A549 (cell line): ENCODE data around the gene THBS2. TPM values are rescaled to one million over a fixed set of nuclear protein-coding genes. Genes with fewer than 3 reads are reported as not detected.
"Not testable (repeated sequence)": the region's sequence is repeated elsewhere in the genome, so short reads cannot be mapped to it uniquely, and the experiment has no call there.

Source experiments
- ATAC-seq, 2 experiments: fragments of 200-7000 bp in 1 of 2; fragments of >200 bp in 1 of 2; cut with Nextera tagmentation in 1 of 2; cut with Tn5 transposase in 1 of 2; 3 replicates each; pipeline versions ENCODE4 v1.8.0 to v1.9.1; 2018 to 2020; ENCODE audit warnings: mild to moderate bottlenecking in 1 of 2, moderate library complexity in 1 of 2
- CTCF ChIA-PET: fragments of 300-600 bp; sonication (Branson Sonifier 250); formaldehyde crosslinking; extraction: SDS; loops from one replicate; lab custom pipeline; 2021; ENCODE audit warnings: antibody characterized with exemption, inconsistent platforms; lab: Yijun Ruan, JAX
- POLR2A ChIA-PET: fragments of 350-600 bp; formaldehyde crosslinking; extraction: SDS; loops from one replicate; lab custom pipeline; 2021; ENCODE audit warnings: antibody characterized with exemption, inconsistent platforms; lab: Yijun Ruan, JAX
- DNase-seq, 2 experiments: peaks; one replicate each; pipeline versions ENCODE4 v3.0.0 to v3.0.0-alpha.2; 2011 to 2016; ENCODE audit warnings: low read depth in 1 of 2, low spot score in 1 of 2
- FAIRE-seq: peaks from 2 replicates; lab custom pipeline; 2011; peaks lifted over from hg19 to GRCh38; lab: Jason Lieb, UNC
- H3K27ac ChIP-seq, 2 experiments: fragments of >200 bp; sonication (Bioruptor Twin); formaldehyde crosslinking; 3 replicates each; pipeline ENCODE4 v1.5.1; 2016 to 2017
- H3K4me1 ChIP-seq: fragments of >200 bp; sonication (Bioruptor Twin); formaldehyde crosslinking; 3 replicates; pipeline ENCODE4 v1.6.1; 2016
- H3K4me2 ChIP-seq: fragments of >200 bp; sonication (Bioruptor Twin); formaldehyde crosslinking; 3 replicates; pipeline ENCODE4 v1.6.1; 2016
- H3K4me3 ChIP-seq: fragments of >200 bp; sonication (Bioruptor Twin); formaldehyde crosslinking; 3 replicates; pipeline ENCODE4 v1.5.1; 2016
- H3K9me3 ChIP-seq: fragments of >200 bp; sonication (Bioruptor Twin); formaldehyde crosslinking; 3 replicates; pipeline ENCODE4 v1.6.1; 2016
- CBX2 ChIP-seq: fragments of 200-600 bp; sonication (generic); IDR thresholded peaks from 2 replicates; pipeline ENCODE4 v1.6.1; 2016; ENCODE audit warnings: low read depth, mild to moderate bottlenecking, borderline replicate concordance
- EHF ChIP-seq: fragments of 250-450 bp; sonication (Bioruptor Pico); IDR thresholded peaks from 2 replicates; pipeline ENCODE4 v1.5.0; 2020; ENCODE audit warnings: mild to moderate bottlenecking
- ELK1 ChIP-seq: fragments of 150-350 bp; IDR thresholded peaks from 2 replicates; pipeline ENCODE4 v1.6.1; 2014; ENCODE audit warnings: low read depth, mild to moderate bottlenecking, low read length
- EP300 ChIP-seq, 2 experiments: fragments of >200 bp; sonication (Bioruptor Twin); formaldehyde crosslinking; IDR thresholded peaks; 2 replicates in 1 of 2; 3 replicates in 1 of 2; pipeline ENCODE4 v1.6.1; 2016 to 2017
- FOSB ChIP-seq: fragments of 250-450 bp; sonication (Bioruptor Pico); IDR thresholded peaks from 2 replicates; pipeline ENCODE4 v1.5.0; 2020; ENCODE audit warnings: mild to moderate bottlenecking, moderate library complexity
- FOSL2 ChIP-seq, 2 experiments: fragments of 450-650 bp in 1 of 2; fragments of >200 bp in 1 of 2; sonication (Bioruptor Twin) in 1 of 2; formaldehyde crosslinking; IDR thresholded peaks; 2 replicates each; pipeline versions ENCODE4 v1.5.0 to v1.6.1; 2016 to 2020; ENCODE audit warnings: mild to moderate bottlenecking in 1 of 2, moderate library complexity in 1 of 2
- GATA3 ChIP-seq: IDR thresholded peaks from 2 replicates; pipeline ENCODE4 v1.6.1; 2012; ENCODE audit warnings: borderline replicate concordance
- HES2 ChIP-seq: fragments of >200 bp; sonication (Bioruptor Twin); formaldehyde crosslinking; IDR thresholded peaks from 2 replicates; pipeline ENCODE4 v1.6.1; 2016
- HOXB13 ChIP-seq: fragments of 250-450 bp; sonication (Bioruptor Pico); IDR thresholded peaks from 2 replicates; pipeline ENCODE4 v1.5.0; 2020; ENCODE audit warnings: low read depth, mild to moderate bottlenecking, moderate library complexity
- HOXB5 ChIP-seq: fragments of 250-450 bp; sonication (Bioruptor Pico); IDR thresholded peaks from 2 replicates; pipeline ENCODE4 v1.5.0; 2020; ENCODE audit warnings: mild to moderate bottlenecking, moderate library complexity
- KDM1A ChIP-seq: fragments of 200-600 bp; sonication (generic); IDR thresholded peaks from 2 replicates; pipeline ENCODE4 v1.6.1; 2016; ENCODE audit warnings: low read depth, mild to moderate bottlenecking
- MAX ChIP-seq: IDR thresholded peaks from 2 replicates; pipeline ENCODE4 v1.6.1; 2012
- NFE2L2 ChIP-seq: fragments of 150-350 bp; conservative IDR thresholded peaks from 2 replicates; pipeline ENCODE4 v1.6.1; 2014; ENCODE audit warnings: low read length
- PBX3 ChIP-seq: IDR thresholded peaks from 2 replicates; pipeline ENCODE4 v1.6.1; 2012
- POLR2AphosphoS2 ChIP-seq: conservative IDR thresholded peaks from 2 replicates; pipeline ENCODE4 v1.6.1; 2012; ENCODE audit warnings: low read length, improper control_type of control experiment, inconsistent platforms
- RARB ChIP-seq: fragments of 250-450 bp; sonication (Bioruptor Pico); IDR thresholded peaks from 2 replicates; pipeline ENCODE4 v1.8.0; 2021; ENCODE audit warnings: mild to moderate bottlenecking, moderate library complexity
- RFX5 ChIP-seq: fragments of 450-650 bp; IDR thresholded peaks from 2 replicates; pipeline ENCODE4 v1.7.1; 2014; ENCODE audit warnings: antibody characterized with exemption, mild to moderate bottlenecking, moderate library complexity
- ZNF302 ChIP-seq: fragments of 250-450 bp; sonication (Bioruptor Pico); IDR thresholded peaks from 2 replicates; pipeline ENCODE4 v1.9.0; 2021; ENCODE audit warnings: inconsistent platforms, mild to moderate bottlenecking, moderate library complexity
- WGBS: methylation state at CpG from one replicate; pipeline ENCODE4 v1.1.6; 2017; ENCODE audit errors: missing lambda C conversion rate; 5-methylcytosine and 5-hydroxymethylcytosine counted together
- polyA plus RNA-seq, 4 experiments: library from polyadenylated mRNA; depleted of rRNA in 3 of 4; stranded (reverse); fragments of >200 nt; fragmentation: RNase III in 1 of 4; extraction: RNeasy Plus Mini Kit Qiagen cat#74134 plus additional on column Dnase treatment in 1 of 4; gene quantifications; 2 replicates in 3 of 4; 3 replicates in 1 of 4; pipeline ENCODE4 v1.2.3, GENCODE V29; 2011 to 2017

The THBS2 gene
- polyA plus RNA-seq, 2 of the 4 experiments (the other 2 are of a cell fraction), result 0.01 to 0.06 TPM

- DNase-seq (no peak), ATAC-seq (no peak), FAIRE-seq (no peak)
- Histone ChIP-seq H3K27ac (no peak overlapping the region), H3K4me3 (no peak overlapping the region), H3K9me3 (peaks cover 8% of the 10 kb centered on the region; the same call in 2 of the 3 replicates), H3K4me1 (no peaks in the 10 kb centered on the region), H3K4me2 (no peak overlapping the region)
- ChIA-PET CTCF (no interaction called here), POLR2A (no interaction called here)
- TF ChIP-seq HOXB5 (CRISPR knock-in tag) (no peak), NFE2L2 (no peak), CBX2 (no peak), FOSB (no peak), POLR2AphosphoS2 (no peak), EHF (CRISPR knock-in tag) (no peak), ZNF302 (no peak), RARB (CRISPR knock-in tag) (no peak), PBX3 (no peak), KDM1A (no peak), RFX5 (no peak), FOSL2 (IDR thresholded peaks at IDR 0.05) (no peak), FOSL2 (CRISPR knock-in tag; IDR thresholded peaks at IDR 0.05) (no peak)
These were observed 48.6 kb upstream of the THBS2 start for GRCh38 chr6:169302255-169302654.

- POLR2A ChIA-PET, result no interaction called here
- ATAC-seq, result no peak
- DNase-seq, result no peak
- TF ChIP-seq MAX (no peak), HES2 (no peak), EP300 (IDR thresholded peaks at IDR 0.05) (no peak)
- TF ChIP-seq, all 56 proteins: peak for 0
- CTCF ChIA-PET, result no interaction called here
- no peak overlapping the region for H3K27ac ChIP-seq
- H3K4me1 ChIP-seq, result no peaks in the 10 kb centered on the region
- no peak overlapping the region for H3K4me3 ChIP-seq
- no peak overlapping the region for H3K4me2 ChIP-seq
- no peak for FAIRE-seq
- WGBS, result 80% methylated on average over 4 of the region's 4 CpGs
- peaks cover 8% of the 10 kb centered on the region; the same call in 2 of the 3 replicates for H3K9me3 ChIP-seq
These were observed 47.3 kb upstream of the THBS2 start for GRCh38 chr6:169300916-169301315.

- H3K4me1 ChIP-seq, H3K27ac ChIP-seq, H3K4me2 ChIP-seq, FAIRE-seq, CTCF ChIA-PET, POLR2A ChIA-PET, H3K4me3 ChIP-seq, ATAC-seq, DNase-seq: not testable (repeated sequence)
- 60% methylated on average over 1 of the region's 1 CpG for WGBS
- peaks cover 20% of the 10 kb centered on the region; the same call in 2 of the 3 replicates for H3K9me3 ChIP-seq
These were observed 45.0 kb upstream of the THBS2 start for GRCh38 chr6:169298626-169299025.

- FAIRE-seq (no peak), ATAC-seq (no peak), DNase-seq (no peak)
- CTCF ChIA-PET, result no interaction called here
- POLR2A ChIA-PET, result no interaction called here
- H3K4me3 ChIP-seq, result no peak overlapping the region
- H3K27ac ChIP-seq, result peak overlapping the region in 1 of 2 experiments; percentile 56; a peak in 3 of 6 replicates
- no peak overlapping the region for H3K4me2 ChIP-seq
- peaks cover 17% of the 10 kb centered on the region for H3K4me1 ChIP-seq
- WGBS, result 86% methylated on average over 6 of the region's 6 CpGs
- TF ChIP-seq FOSB (no peak), GATA3 (no peak), HOXB13 (CRISPR knock-in tag) (no peak)
- H3K9me3 ChIP-seq, result peaks cover 20% of the 10 kb centered on the region; the same call in 2 of the 3 replicates
These were observed 43.0 kb upstream of the THBS2 start for GRCh38 chr6:169296622-169297021.

GRCh38 chr6:169296170-169296569, 42.5 kb upstream of the THBS2 start:
- no peak for ATAC-seq
- WGBS, result 47% methylated on average over 1 of the region's 1 CpG
- TF ChIP-seq ELK1, result no peak
- TF ChIP-seq, all 56 proteins: peak for 0
- no peak overlapping the region for H3K4me3 ChIP-seq
- CTCF ChIA-PET, result no interaction called here
- H3K27ac ChIP-seq, result peak overlapping the region; percentile 0 to 56; a peak in 4 of 6 replicates
- peaks cover 20% of the 10 kb centered on the region; the same call in 2 of the 3 replicates for H3K9me3 ChIP-seq
- POLR2A ChIA-PET, result no interaction called here
- no peak for FAIRE-seq
- DNase-seq, result no peak
- peaks cover 21% of the 10 kb centered on the region for H3K4me1 ChIP-seq
- H3K4me2 ChIP-seq, result no peak overlapping the region
